Retinal pigment epithelial cell (primary cell): ENCODE data around the gene PHF14.

ENCODE experiments used
- DNase-seq: peaks from one replicate; pipeline ENCODE4 v3.0.0-alpha.2; 2010; ENCODE audit warnings: low read depth
- H3K4me3 ChIP-seq: 2 replicates; pipeline ENCODE4 v1.5.1; 2011; ENCODE audit warnings: mild to moderate bottlenecking, low read length, control low read depth, moderate library complexity
- TF ChIP-seq, protein P1 (sequence below): conservative IDR thresholded peaks from 2 replicates; pipeline ENCODE4 v1.5.1; 2011; ENCODE audit warnings: low read depth, low read length, control low read depth, inconsistent platforms

PHF14 gene

GRCh38 chr7:11161499-11161898, 187.8 kb downstream of the PHF14 start:
- no peak overlapping the region for H3K4me3 ChIP-seq
- TF ChIP-seq, protein P1, sequence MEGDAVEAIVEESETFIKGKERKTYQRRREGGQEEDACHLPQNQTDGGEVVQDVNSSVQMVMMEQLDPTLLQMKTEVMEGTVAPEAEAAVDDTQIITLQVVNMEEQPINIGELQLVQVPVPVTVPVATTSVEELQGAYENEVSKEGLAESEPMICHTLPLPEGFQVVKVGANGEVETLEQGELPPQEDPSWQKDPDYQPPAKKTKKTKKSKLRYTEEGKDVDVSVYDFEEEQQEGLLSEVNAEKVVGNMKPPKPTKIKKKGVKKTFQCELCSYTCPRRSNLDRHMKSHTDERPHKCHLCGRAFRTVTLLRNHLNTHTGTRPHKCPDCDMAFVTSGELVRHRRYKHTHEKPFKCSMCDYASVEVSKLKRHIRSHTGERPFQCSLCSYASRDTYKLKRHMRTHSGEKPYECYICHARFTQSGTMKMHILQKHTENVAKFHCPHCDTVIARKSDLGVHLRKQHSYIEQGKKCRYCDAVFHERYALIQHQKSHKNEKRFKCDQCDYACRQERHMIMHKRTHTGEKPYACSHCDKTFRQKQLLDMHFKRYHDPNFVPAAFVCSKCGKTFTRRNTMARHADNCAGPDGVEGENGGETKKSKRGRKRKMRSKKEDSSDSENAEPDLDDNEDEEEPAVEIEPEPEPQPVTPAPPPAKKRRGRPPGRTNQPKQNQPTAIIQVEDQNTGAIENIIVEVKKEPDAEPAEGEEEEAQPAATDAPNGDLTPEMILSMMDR = no peak
- no peak for DNase-seq

GRCh38 chr7:11163220-11163619, 189.5 kb downstream of the PHF14 start:
- H3K4me3 ChIP-seq = no peak overlapping the region
- TF ChIP-seq, protein P1 = no peak
- DNase-seq = no peak

- TF ChIP-seq, protein P1 = no peak
- DNase-seq = no peak
- no peak overlapping the region for H3K4me3 ChIP-seq
These were observed 192.4 kb downstream of the PHF14 start for GRCh38 chr7:11166051-11166450.

DNA sequence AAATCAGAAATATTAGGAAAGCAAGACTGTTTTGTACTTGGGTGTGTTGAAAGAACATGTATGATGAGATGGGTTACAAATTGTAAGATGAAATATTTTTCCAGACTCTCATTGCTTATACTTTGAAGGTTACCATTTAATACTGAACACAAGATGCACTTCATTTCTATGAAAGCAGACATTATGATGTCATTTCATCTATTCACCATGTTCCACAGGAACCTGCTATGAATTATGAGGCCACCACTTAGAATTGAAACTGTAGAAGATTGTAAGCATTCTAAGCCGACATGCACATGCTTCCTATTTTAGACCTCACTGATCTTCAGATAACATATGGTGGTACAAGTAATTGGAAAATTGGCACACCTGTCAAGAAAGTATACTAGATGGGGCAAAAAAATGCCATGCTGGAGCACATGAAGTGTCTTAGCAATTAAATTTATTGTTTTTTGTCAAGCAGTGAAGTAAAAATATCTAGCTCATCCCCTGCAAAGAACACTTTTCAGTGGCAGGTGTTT, 195.0 kb downstream of the PHF14 start:
- TF ChIP-seq, protein P1 = no peak
- no peak overlapping the region for H3K4me3 ChIP-seq
- DNase-seq = no peak

DNA sequence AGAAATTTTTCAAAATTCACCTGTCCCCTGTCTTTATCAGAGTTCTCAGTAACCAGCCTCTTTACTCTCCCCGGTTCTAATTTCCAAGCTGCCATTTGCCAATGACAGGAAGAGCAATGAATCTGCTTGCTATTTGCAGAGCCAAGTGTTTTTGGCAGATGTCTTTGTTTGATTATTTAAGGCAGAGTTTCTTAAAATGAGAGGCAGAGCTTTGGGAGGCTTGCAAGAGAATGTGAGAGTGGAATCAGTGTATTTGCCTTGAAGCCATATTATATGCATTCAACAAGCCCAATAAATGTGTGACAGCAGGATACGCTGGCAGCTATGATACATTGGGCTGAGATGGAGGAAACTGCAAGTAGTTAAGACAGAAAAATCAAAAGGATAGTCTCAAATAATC, 196.5 kb downstream of the PHF14 start:
- DNase-seq = no peak
- TF ChIP-seq, protein P1 = no peak
- H3K4me3 ChIP-seq = no peak overlapping the region

DNA sequence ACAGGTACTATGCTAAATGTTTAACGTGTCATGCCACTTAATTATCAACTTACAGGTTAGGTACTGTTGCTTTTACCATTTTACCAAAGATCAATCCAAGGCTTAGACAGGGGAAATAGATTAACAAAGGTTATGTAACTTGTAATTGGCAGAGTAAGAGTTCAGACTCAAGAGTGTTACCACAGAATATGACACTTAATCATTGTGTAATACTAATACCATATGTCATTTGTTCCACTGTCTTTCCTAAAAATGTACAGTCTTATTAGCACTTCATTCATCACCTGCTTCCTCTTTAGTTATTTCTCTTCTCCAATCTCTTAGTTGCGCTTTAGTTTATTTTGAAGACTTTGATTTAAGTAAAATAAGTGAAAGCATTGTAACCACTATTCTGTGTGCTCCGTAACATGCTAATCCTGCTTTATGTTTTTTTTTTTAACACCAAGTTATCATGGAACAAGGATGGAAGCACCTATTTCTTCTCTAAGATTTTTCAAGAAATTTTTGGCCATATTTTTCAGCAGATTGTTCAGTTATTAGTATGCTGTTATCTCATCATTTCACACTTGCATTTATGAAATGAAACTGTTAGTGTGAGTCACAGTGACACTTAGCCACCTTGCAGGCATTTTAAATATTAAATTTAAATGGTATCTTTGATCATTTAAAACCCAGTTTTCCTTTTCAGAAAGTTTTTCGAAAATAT, 197.3 kb downstream of the PHF14 start:
- H3K4me3 ChIP-seq = no peak overlapping the region
- TF ChIP-seq, protein P1 = no peak
- DNase-seq = no peak

GRCh38 chr7:11171569-11172192, 198.0 kb downstream of the PHF14 start:
- TF ChIP-seq, protein P1 = no peak
- H3K4me3 ChIP-seq = no peak overlapping the region
- no peak for DNase-seq
